ENCODE data around the gene HMMR.

HMMR gene

DNA sequence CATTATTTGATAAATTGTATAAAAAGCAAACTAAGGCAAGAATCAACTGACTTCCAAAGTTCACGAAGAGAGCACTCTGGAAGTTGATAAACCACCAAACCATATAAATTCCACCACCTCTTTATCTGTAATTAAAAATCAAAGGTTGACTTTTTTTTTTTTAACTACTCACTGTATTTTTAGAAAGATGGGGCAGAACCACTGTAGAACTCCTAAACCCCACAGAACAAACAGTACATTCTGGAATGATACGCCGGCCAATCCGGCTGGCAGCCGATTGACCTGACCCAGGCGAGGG is 23.5 kb upstream of the HMMR start:
- H3K4me3 ChIP-seq (ENCODE audit: low read depth, low read length) = peak overlapping the region; percentile 74
- TF ChIP-seq, protein P1, sequence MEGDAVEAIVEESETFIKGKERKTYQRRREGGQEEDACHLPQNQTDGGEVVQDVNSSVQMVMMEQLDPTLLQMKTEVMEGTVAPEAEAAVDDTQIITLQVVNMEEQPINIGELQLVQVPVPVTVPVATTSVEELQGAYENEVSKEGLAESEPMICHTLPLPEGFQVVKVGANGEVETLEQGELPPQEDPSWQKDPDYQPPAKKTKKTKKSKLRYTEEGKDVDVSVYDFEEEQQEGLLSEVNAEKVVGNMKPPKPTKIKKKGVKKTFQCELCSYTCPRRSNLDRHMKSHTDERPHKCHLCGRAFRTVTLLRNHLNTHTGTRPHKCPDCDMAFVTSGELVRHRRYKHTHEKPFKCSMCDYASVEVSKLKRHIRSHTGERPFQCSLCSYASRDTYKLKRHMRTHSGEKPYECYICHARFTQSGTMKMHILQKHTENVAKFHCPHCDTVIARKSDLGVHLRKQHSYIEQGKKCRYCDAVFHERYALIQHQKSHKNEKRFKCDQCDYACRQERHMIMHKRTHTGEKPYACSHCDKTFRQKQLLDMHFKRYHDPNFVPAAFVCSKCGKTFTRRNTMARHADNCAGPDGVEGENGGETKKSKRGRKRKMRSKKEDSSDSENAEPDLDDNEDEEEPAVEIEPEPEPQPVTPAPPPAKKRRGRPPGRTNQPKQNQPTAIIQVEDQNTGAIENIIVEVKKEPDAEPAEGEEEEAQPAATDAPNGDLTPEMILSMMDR (IDR thresholded peaks at IDR 0.05; ENCODE audit: low read depth, low read length) = no peak

DNA sequence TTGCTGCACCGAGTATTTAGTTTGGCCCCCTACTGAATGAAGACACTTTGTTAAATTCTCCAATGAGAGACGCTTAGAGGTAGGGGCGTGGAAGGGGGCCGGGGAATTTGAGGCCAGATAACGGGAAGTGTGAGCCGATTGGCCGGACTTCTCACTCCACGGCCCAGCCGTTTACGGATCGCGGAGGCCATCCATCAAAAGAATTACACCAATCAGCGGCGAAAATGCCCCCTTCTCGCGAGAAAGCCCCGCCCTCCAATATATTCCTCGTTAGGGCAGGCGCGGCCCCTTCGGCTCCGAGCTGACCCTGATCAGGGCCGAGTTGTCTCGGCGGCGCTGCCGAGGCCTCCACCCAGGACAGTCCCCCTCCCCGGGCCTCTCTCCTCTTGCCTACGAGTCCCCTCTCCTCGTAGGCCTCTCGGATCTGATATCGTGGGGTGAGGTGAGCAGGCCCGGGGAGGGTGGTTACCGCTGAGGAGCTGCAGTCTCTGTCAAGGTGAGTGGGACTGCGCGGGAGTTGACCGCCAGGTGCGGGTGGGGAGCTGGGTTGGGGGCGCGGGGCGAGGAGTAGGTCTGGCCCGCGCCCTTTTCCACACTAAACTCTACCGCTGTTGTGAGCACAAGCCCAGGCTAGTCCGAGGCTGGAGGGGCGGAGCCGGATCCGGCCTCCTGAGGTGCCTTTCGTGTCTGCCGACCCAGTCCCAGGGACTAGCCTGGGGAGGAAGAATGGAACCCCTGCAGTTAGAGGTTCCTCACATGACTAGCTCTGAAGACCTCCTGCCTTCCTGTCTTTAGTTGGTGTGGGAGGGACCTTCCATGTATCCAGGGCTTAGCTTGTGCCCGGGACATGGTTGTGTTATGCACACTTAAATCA is 22.9 kb upstream of the HMMR start, which contains the start of gene CCNG1:
Gene CCNG1 (plus strand): TSS at position 287 of the 874 bp plus-strand sequence. CDS start 1,662 bp downstream, outside the sequence.
- peak within 1 kb of the TSS; percentile 74 for H3K4me3 ChIP-seq (ENCODE audit: low read depth, low read length)

DNA sequence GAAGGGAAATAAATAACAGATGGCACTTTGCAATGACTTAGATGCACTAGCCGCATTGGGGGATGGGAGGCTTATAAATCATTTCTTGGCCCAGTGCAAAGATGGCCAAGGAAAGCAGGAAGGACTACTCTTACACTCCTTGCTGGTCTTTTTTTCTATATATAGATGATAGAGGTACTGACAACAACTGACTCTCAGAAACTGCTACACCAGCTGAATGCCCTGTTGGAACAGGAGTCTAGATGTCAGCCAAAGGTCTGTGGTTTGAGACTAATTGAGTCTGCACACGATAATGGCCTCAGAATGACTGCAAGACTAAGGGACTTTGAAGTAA is 21.4 kb upstream of the HMMR start:
- TF ChIP-seq, protein P1 (IDR thresholded peaks at IDR 0.05; ENCODE audit: low read depth, low read length) = no peak
- peak overlapping the region; percentile 74 for H3K4me3 ChIP-seq (ENCODE audit: low read depth, low read length)

More for the DNA sequence above, 22.9 kb upstream of the HMMR start, which contains the start of gene CCNG1:
- TF ChIP-seq, protein P1 (IDR thresholded peaks at IDR 0.05; ENCODE audit: low read depth, low read length) = no peak

- no peak overlapping the region for H3K4me3 ChIP-seq (ENCODE audit: low read depth, low read length)
- TF ChIP-seq, protein P1 (IDR thresholded peaks at IDR 0.05; ENCODE audit: low read depth, low read length) = no peak
These were observed 19.5 kb upstream of the HMMR start for GRCh38 chr5:163440954-163441353.

- no peak overlapping the region for H3K4me3 ChIP-seq (ENCODE audit: low read depth, low read length)
- TF ChIP-seq, protein P1 (IDR thresholded peaks at IDR 0.05; ENCODE audit: low read depth, low read length) = no peak
These were observed 15.9 kb upstream of the HMMR start for GRCh38 chr5:163444526-163444925.

DNA sequence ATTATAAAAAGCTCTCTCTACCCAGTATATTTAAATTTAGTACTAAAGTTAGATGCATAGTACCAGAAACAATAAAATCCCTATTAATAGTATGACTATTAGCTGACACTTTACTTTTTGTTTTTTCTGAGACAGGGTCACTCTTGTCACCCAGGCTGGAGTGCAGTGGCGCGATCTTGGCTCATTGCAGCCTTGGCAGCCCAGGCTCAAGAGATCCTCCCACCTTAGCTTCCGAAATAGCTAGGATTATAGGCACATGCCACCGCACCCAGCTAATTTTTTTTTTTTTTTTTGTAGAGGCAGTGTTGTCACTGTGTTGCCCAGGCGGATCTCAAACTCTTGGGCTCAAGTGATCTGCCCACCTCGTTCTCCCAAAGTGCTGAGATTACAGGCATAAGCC is 15.1 kb upstream of the HMMR start:
- TF ChIP-seq, protein P1 (IDR thresholded peaks at IDR 0.05; ENCODE audit: low read depth, low read length) = no peak
- H3K4me3 ChIP-seq (ENCODE audit: low read depth, low read length) = no peak overlapping the region

GRCh38 chr5:163447191-163447590 is 13.2 kb upstream of the HMMR start:
- TF ChIP-seq, protein P1 (IDR thresholded peaks at IDR 0.05; ENCODE audit: low read depth, low read length) = no peak
- no peak overlapping the region for H3K4me3 ChIP-seq (ENCODE audit: low read depth, low read length)

Data from WI38 (cell line).